HFF-Myc (cell line): ENCODE data around the gene IFITM10.

ENCODE experiments used
- DNase-seq: peaks from one replicate; pipeline ENCODE4 v3.0.0-alpha.2; 2011; ENCODE audit warnings: low read depth; ENCODE audit errors: extremely low read depth
- H3K4me3 ChIP-seq: replicated peaks from 2 replicates; pipeline ENCODE4 v1.5.1; 2011; ENCODE audit warnings: low read depth, mild to moderate bottlenecking, control low read depth, low read length
- TF ChIP-seq, protein P1 (sequence below): IDR thresholded peaks from 2 replicates; pipeline ENCODE4 v1.5.1; 2012; ENCODE audit warnings: mild to moderate bottlenecking, low read depth, low read length, control low read depth; ENCODE audit errors: missing control alignments

Gene IFITM10

DNA sequence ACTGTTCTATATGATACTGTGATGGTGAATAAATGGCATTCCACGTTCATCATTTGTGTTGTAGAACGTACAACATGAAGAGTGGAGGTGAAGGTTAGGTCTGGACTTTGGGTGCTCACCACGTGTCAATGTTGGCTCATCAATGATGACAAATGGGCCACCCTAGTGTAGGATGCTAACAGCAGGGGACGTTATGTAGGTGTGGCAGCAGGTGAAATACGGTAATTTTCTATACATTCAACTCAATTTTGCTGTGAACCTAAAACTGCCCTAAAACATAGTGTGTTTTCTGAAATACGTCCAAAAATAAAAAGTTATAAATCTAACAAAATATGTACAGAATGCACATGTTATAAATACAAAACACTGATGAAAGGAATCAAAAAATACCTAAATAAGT is 47.2 kb downstream of the IFITM10 start:
- H3K4me3 ChIP-seq: no peak overlapping the region
- DNase-seq: no peak
- TF ChIP-seq, protein P1, sequence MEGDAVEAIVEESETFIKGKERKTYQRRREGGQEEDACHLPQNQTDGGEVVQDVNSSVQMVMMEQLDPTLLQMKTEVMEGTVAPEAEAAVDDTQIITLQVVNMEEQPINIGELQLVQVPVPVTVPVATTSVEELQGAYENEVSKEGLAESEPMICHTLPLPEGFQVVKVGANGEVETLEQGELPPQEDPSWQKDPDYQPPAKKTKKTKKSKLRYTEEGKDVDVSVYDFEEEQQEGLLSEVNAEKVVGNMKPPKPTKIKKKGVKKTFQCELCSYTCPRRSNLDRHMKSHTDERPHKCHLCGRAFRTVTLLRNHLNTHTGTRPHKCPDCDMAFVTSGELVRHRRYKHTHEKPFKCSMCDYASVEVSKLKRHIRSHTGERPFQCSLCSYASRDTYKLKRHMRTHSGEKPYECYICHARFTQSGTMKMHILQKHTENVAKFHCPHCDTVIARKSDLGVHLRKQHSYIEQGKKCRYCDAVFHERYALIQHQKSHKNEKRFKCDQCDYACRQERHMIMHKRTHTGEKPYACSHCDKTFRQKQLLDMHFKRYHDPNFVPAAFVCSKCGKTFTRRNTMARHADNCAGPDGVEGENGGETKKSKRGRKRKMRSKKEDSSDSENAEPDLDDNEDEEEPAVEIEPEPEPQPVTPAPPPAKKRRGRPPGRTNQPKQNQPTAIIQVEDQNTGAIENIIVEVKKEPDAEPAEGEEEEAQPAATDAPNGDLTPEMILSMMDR: no peak

DNA sequence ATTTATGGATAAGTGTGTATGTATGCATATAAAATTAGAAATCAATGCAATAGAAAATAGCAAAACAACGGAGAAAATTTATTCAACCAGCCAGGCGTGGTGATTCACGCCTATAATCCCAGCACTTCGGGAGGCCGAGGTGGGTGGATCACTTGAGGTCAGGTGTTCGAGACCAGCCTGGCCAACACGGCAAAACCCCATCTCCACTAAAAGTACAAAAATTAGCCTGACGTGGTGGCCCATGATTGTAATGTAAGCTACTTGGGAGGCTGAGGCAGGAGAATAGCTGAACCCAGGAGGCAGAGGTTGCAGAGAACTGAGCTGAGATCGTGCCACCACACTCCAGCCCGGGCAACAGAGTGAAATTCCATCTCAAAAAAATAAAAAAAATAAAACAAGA is 47.9 kb downstream of the IFITM10 start:
- no peak for DNase-seq
- TF ChIP-seq, protein P1: no peak

DNA sequence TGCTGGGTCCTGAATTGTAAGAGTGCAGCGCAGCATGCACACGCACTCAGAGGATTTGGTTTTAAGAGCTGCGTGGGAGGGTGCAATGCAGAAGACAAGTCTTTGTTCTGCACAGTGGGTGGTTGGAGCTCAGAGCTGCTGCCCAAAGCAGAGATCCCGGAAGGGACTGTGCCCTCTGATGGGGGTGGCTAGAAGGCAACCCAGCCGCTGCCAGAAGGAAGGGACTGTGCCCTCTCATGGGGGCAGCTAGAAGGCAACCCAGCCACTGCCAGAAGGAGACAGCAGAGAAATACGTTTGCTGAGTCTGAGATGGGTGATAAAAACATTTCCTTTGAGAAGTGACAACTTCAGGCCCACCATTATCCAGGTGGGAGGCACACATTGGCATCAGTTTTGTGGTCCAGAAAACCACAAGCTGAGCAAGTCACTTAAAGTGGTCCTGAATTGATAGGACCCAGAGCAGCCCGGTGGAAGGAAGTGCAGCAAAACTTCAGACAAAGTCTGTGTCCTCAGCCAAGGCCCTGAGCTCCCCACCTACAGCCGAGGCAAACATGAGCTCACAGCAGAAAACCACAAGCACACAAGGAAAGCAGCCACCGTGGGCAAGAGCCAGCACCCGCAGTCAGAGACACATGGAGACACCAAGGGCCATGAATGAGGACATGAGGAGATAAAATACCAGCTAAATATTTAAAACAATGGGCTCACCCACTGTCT is 49.1 kb downstream of the IFITM10 start:
- no peak overlapping the region for H3K4me3 ChIP-seq
- no peak for DNase-seq

More for the DNA sequence above, 47.9 kb downstream of the IFITM10 start:
- H3K4me3 ChIP-seq: no peak overlapping the region

DNA sequence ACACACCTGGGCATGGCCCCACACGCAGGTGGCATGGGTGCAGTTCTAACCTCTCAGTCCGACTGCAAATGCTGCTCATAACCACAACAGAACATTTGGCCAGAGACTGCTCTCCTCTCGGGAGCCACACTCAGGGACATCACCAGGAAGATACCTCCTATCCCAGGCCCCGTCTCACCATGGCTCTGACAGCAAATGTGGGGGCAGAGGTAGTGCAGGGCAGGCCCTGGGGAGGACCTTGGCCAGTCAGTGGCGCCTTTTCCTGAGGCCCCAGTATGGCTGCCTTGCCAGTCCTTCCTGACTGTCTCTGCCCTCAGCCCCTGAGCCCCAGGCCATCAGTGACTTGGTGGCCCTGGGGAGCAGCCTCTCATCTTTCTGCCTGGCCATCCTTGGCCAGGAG is 50.6 kb downstream of the IFITM10 start:
- no peak overlapping the region for H3K4me3 ChIP-seq
- TF ChIP-seq, protein P1: no peak
- DNase-seq: no peak

More for the DNA sequence above, 49.1 kb downstream of the IFITM10 start:
- TF ChIP-seq, protein P1: no peak

DNA sequence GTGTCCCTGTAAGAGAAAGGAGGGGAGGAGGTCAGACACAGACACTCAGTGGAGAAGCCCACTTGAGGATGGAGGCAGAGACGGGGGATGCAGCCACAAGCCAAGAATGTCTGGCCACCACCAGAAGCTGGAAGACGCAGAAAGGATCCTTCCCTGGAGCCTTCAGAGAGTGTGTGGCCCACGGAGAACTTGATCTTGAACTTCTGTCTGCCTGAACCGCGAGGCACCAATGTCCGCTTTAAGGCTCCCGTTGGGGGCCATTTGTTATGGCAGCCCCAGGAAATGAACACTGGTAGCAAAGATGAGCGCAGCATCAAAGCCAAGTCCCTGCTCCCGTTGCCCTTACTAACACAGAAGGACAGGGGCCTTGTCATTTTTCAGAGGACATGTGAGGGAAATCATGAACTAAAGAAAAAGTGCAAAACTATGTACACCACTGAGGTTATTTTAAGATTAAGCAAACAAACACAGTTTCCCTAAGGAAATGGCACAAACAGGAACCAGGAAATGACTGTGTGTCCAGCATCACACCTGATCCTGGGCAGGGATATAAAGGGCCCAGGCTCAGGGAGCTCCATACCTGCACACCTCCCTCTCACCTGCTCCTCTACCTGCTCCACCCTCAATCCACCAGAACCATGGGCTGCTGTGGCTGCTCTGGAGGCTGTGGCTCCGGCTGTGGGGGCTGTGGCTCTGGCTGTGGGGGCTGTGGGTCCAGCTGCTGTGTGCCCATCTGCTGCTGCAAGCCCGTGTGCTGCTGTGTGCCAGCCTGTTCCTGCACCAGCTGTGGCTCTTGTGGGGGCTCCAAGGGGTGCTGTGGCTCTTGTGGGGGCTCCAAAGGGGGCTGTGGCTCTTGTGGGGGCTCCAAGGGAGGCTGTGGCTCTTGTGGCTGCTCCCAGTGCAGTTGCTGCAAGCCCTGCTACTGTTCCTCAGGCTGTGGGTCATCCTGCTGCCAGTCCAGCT is 53.5 kb downstream of the IFITM10 start, which contains the start of gene KRTAP5-6:
TSS of gene KRTAP5-6 (plus strand) at position 588 of the 963 bp plus-strand sequence. CDS start at position 639, 51 bp downstream.
- TF ChIP-seq, protein P1: no peak
- DNase-seq: no peak
- no peak within 1 kb of the TSS for H3K4me3 ChIP-seq

DNA sequence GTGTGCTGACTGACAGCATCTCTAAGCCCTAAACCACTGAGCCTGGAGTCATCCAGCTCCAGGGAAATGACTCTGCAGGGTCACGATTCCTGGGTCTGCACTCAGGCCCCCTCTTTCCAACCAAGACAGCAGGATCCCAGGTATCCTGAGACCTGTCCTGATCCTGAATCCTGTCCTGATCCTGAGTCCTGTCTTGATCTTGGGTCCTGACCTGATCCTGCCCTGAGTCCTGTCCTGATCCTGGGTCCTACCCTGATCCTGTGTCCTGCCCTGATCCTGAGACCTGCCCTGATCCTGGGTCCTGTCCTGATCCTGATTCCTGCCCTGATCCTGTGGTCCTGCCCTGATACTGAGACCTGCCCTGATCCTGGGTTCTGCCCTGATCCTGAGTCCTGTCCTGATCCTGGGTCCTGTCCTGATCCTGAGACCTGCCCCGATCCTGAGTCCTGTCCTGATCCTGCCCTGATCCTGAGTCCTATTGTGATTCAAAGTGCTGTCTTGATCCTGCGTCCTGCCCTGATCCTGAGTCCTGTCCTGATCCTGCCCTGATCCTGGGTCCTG is 54.8 kb downstream of the IFITM10 start:
- TF ChIP-seq, protein P1: no peak
- no peak overlapping the region for H3K4me3 ChIP-seq

More for the DNA sequence above, 54.8 kb downstream of the IFITM10 start:
- no peak for DNase-seq
